SK-N-SH (cell line): Measurements from ENCODE around the gene CHTF18. TPM values are rescaled to one million over a fixed set of nuclear protein-coding genes. Genes with fewer than 3 reads are reported as not detected.

Experiments
- CTCF ChIA-PET: fragments of 300-600, 350-600 bp; formaldehyde crosslinking; extraction: SDS; loops from one replicate; lab custom pipeline; 2021; lab: Yijun Ruan, JAX
- POLR2A ChIA-PET: fragments of 350-600 bp; sonication (Branson Sonifier 250); formaldehyde crosslinking; extraction: SDS; loops from one replicate; lab custom pipeline; 2020; ENCODE audit warnings: antibody characterized with exemption, inconsistent platforms; lab: Yijun Ruan, JAX
- DNase-seq: peaks from one replicate; pipeline ENCODE4 v3.0.0; 2012
- H2AFZ ChIP-seq: fragments of 200-600 bp; sonication (generic); 2 replicates; pipeline ENCODE4 v1.8.1; 2016; ENCODE audit warnings: antibody characterized with exemption, mild to moderate bottlenecking, low read depth
- H3F3A ChIP-seq: fragments of 200-600 bp; sonication (generic); replicated peaks from 2 replicates; pipeline ENCODE3; 2016; ENCODE audit warnings: antibody characterized with exemption, mild to moderate bottlenecking; ENCODE audit not compliant: insufficient read depth
- H3K27ac ChIP-seq, 2 experiments: fragments of 200-500 bp in 1 of 2; fragments of 200-600 bp in 1 of 2; sonication (Bioruptor generic) in 1 of 2; sonication (generic), shearing (Covaris generic) in 1 of 2; 2 replicates each; pipeline versions ENCODE4 v1.5.1 to v1.6.1; 2014 to 2016; ENCODE audit warnings: low read depth in 2 of 2, inconsistent platforms in 1 of 2, low read length in 1 of 2, mild to moderate bottlenecking in 1 of 2, mixed read lengths in 1 of 2
- H3K27me3 ChIP-seq: fragments of 200-600 bp; sonication (generic), shearing (Covaris generic); 2 replicates; pipeline ENCODE4 v1.6.1; 2016; ENCODE audit warnings: mixed run types; ENCODE audit not compliant: insufficient read depth
- H3K36me3 ChIP-seq, 2 experiments: fragments of 200-500 bp in 1 of 2; fragments of 200-600 bp in 1 of 2; sonication (Bioruptor generic) in 1 of 2; sonication (generic) in 1 of 2; replicated peaks in 1 of 2; 2 replicates each; pipeline versions ENCODE3 to v1.5.1; 2014 to 2016; ENCODE audit warnings: low read length in 1 of 2, mild to moderate bottlenecking in 1 of 2; ENCODE audit not compliant: insufficient read depth in 2 of 2, control insufficient read depth in 1 of 2
- H3K4me1 ChIP-seq, 2 experiments: fragments of 200-500 bp in 1 of 2; fragments of 200-600 bp in 1 of 2; sonication (Bioruptor generic) in 1 of 2; sonication (generic), shearing (Covaris generic) in 1 of 2; 2 replicates each; pipeline versions ENCODE4 v1.5.1 to v1.6.1; 2014 to 2016; ENCODE audit warnings: low read depth in 1 of 2, low read length in 1 of 2, mixed run types in 1 of 2; ENCODE audit not compliant: insufficient read depth in 2 of 2, control insufficient read depth in 1 of 2
- H3K4me2 ChIP-seq: fragments of 200-600 bp; sonication (generic), shearing (Covaris generic); 2 replicates; pipeline ENCODE4 v1.6.1; 2017; ENCODE audit warnings: mixed run types
- H3K4me3 ChIP-seq, 2 experiments: fragments of 200-500 bp in 1 of 2; fragments of 200-600 bp in 1 of 2; sonication (Bioruptor generic) in 1 of 2; sonication (generic), shearing (Covaris generic) in 1 of 2; 2 replicates each; pipeline versions ENCODE4 v1.5.1 to v1.8.1; 2014 to 2016; ENCODE audit warnings: low read depth in 2 of 2, inconsistent platforms in 1 of 2, low read length in 1 of 2, mild to moderate bottlenecking in 1 of 2, mixed read lengths in 1 of 2, moderate library complexity in 1 of 2
- H3K79me2 ChIP-seq: fragments of 200-600 bp; sonication (generic); 2 replicates; pipeline ENCODE4 v1.8.1; 2017; ENCODE audit warnings: mild to moderate bottlenecking; ENCODE audit not compliant: insufficient read depth
- H3K9ac ChIP-seq: fragments of 200-600 bp; sonication (generic); 2 replicates; pipeline ENCODE4 v1.6.1; 2017; ENCODE audit warnings: mixed run types
- H3K9me2 ChIP-seq: fragments of 200-600 bp; sonication (generic); 2 replicates; pipeline ENCODE4 v1.6.1; 2017; ENCODE audit warnings: mixed run types
- H3K9me3 ChIP-seq: fragments of 200-600 bp; sonication (generic); 2 replicates; pipeline ENCODE4 v1.6.1; 2017; ENCODE audit warnings: mixed run types, mild to moderate bottlenecking, moderate library complexity
- H4K20me1 ChIP-seq: fragments of 200-600 bp; sonication (generic); 2 replicates; pipeline ENCODE4 v1.6.1; 2017; ENCODE audit warnings: mild to moderate bottlenecking, mixed run types; ENCODE audit not compliant: insufficient read depth
- ELF1 ChIP-seq: IDR thresholded peaks from 2 replicates; pipeline ENCODE4 v1.4.0; 2012
- EP300 ChIP-seq, 2 experiments: IDR thresholded peaks; 2 replicates each; pipeline versions ENCODE4 v1.4.0 to v1.6.1; 2012; ENCODE audit warnings: borderline replicate concordance in 1 of 2, low read depth in 1 of 2, low read length in 1 of 2
- EZH2phosphoT487 ChIP-seq: fragments of 200-600 bp; sonication (generic); IDR thresholded peaks from 2 replicates; pipeline ENCODE4 v1.6.1; 2017; ENCODE audit warnings: low read depth, mixed run types, mild to moderate bottlenecking, antibody characterized with exemption, moderate library complexity, borderline replicate concordance
- FOSL2 ChIP-seq: IDR thresholded peaks from 2 replicates; pipeline ENCODE4 v1.4.0; 2012; ENCODE audit warnings: low read depth, mild to moderate bottlenecking, moderate library complexity, borderline replicate concordance
- FOXJ3 ChIP-seq: sonication (generic); formaldehyde crosslinking; IDR thresholded peaks from 2 replicates; pipeline ENCODE4 v1.5.1; 2020; ENCODE audit warnings: mild to moderate bottlenecking, missing genetic modification reagents
- FOXM1 ChIP-seq: IDR thresholded peaks from 2 replicates; pipeline ENCODE4 v1.4.0; 2012; ENCODE audit warnings: low read depth, mild to moderate bottlenecking
- GABPA ChIP-seq: IDR thresholded peaks from 2 replicates; pipeline ENCODE4 v1.4.0; 2012; ENCODE audit warnings: low read depth, mild to moderate bottlenecking
- GATA2 ChIP-seq: sonication (generic); formaldehyde crosslinking; IDR thresholded peaks from 2 replicates; pipeline ENCODE4 v1.5.0; 2020; ENCODE audit warnings: mild to moderate bottlenecking, missing genetic modification reagents
- IRF3 ChIP-seq: fragments of 150-350 bp; IDR thresholded peaks from 2 replicates; pipeline ENCODE4 v1.6.1; 2016; ENCODE audit warnings: mild to moderate bottlenecking, low read depth, low read length
- MAX ChIP-seq: IDR thresholded peaks from 2 replicates; pipeline ENCODE4 v1.4.0; 2012; ENCODE audit warnings: low read depth
- MEF2A ChIP-seq: IDR thresholded peaks from 2 replicates; pipeline ENCODE4 v1.4.0; 2012; ENCODE audit warnings: low read depth, borderline replicate concordance
- MXI1 ChIP-seq: IDR thresholded peaks from 2 replicates; pipeline ENCODE4 v1.6.1; 2012; ENCODE audit warnings: mild to moderate bottlenecking, low read depth, low read length, improper control_type of control experiment
- NFIC ChIP-seq: IDR thresholded peaks from 2 replicates; pipeline ENCODE4 v1.4.0; 2012; ENCODE audit warnings: borderline replicate concordance
- RFX5 ChIP-seq: IDR thresholded peaks from 2 replicates; pipeline ENCODE4 v1.6.1; 2012; ENCODE audit warnings: mild to moderate bottlenecking, improper control_type of control experiment, low read length
- SIN3A ChIP-seq: IDR thresholded peaks from 2 replicates; pipeline ENCODE4 v1.6.1; 2012; ENCODE audit warnings: low read depth, mild to moderate bottlenecking, low read length, moderate library complexity, borderline replicate concordance
- SMC3 ChIP-seq: IDR thresholded peaks from 2 replicates; pipeline ENCODE4 v1.6.1; 2012; ENCODE audit warnings: low read depth, low read length, improper control_type of control experiment
- TCF12 ChIP-seq: IDR thresholded peaks from 2 replicates; pipeline ENCODE4 v1.4.0; 2012
- USF2 ChIP-seq: fragments of 150-350 bp; IDR thresholded peaks from 2 replicates; pipeline ENCODE4 v1.6.1; 2017; ENCODE audit warnings: antibody characterized with exemption, low read length, low read depth, borderline replicate concordance
- YY1 ChIP-seq: IDR thresholded peaks from 2 replicates; pipeline ENCODE4 v1.4.0; 2012; ENCODE audit warnings: low read depth, mild to moderate bottlenecking
- ZBTB33 ChIP-seq: IDR thresholded peaks from 2 replicates; pipeline ENCODE4 v1.4.0; 2012; ENCODE audit warnings: low read depth, borderline replicate concordance
- WGBS: methylation state at CpG from one replicate; pipeline ENCODE4 v1.1.6; 2017; ENCODE audit warnings: low lambda C conversion rate; 5-methylcytosine and 5-hydroxymethylcytosine counted together
- polyA plus RNA-seq, 3 experiments: library from polyadenylated mRNA; depleted of rRNA; stranded (reverse); fragments of >200 nt; gene quantifications; 2 replicates each; pipeline ENCODE4 v1.2.3, GENCODE V29; 2012

Gene CHTF18
- polyA plus RNA-seq, 1 of the 3 experiments (the other 2 are of a cell fraction), result 17.7 TPM

GRCh38 chr16:842711-843560 lies 54.5 kb downstream of the CHTF18 start:
- Histone ChIP-seq H3K27me3 (peaks cover 76% of the 10 kb centered on the region), H4K20me1 (no peaks in the 10 kb centered on the region), H3K36me3 (no peaks in the 10 kb centered on the region), H3K27ac (no peak overlapping the region), H3K9me2 (no peaks in the 10 kb centered on the region), H3F3A (no peaks in the 10 kb centered on the region), H3K4me3 (no peak overlapping the region), H3K79me2 (no peaks in the 10 kb centered on the region), H3K4me2 (no peak overlapping the region), H2AFZ (no peak overlapping the region), H3K9me3 (no peaks in the 10 kb centered on the region), H3K4me1 (no peaks in the 10 kb centered on the region), H3K9ac (no peak overlapping the region)
- CTCF ChIA-PET, result no interaction called here
- WGBS, result 14% methylated on average over 16 of the region's 33 CpGs
- POLR2A ChIA-PET, result no interaction called here
- TF ChIP-seq EZH2phosphoT487 (no peak), FOSL2 (no peak), FOXM1 (no peak)
- DNase-seq, result no peak

GRCh38 chr16:843771-844170 lies 55.4 kb downstream of the CHTF18 start:
- Histone ChIP-seq H4K20me1 (no peaks in the 10 kb centered on the region), H3F3A (no peaks in the 10 kb centered on the region), H3K4me2 (no peak overlapping the region), H3K36me3 (no peaks in the 10 kb centered on the region), H3K27ac (no peak overlapping the region), H3K79me2 (no peaks in the 10 kb centered on the region), H3K27me3 (peaks cover 71% of the 10 kb centered on the region), H3K4me1 (no peaks in the 10 kb centered on the region), H2AFZ (no peak overlapping the region), H3K4me3 (no peak overlapping the region), H3K9ac (no peak overlapping the region), H3K9me2 (no peaks in the 10 kb centered on the region), H3K9me3 (no peaks in the 10 kb centered on the region)
- DNase-seq, result no peak
- CTCF ChIA-PET, result no interaction called here
- 39% methylated on average over 20 of the region's 20 CpGs for WGBS
- POLR2A ChIA-PET, result no interaction called here
- no peak for TF ChIP-seq EP300 (IDR thresholded peaks at IDR 0.05; ENCODE audit: borderline replicate concordance in 1 of 2, low read depth in 1 of 2, low read length in 1 of 2)
- no peak for TF ChIP-seq MEF2A
- no peak for TF ChIP-seq MAX
- no peak for TF ChIP-seq SMC3
- TF ChIP-seq YY1, result no peak
- no peak for TF ChIP-seq RFX5
- no peak for TF ChIP-seq FOXJ3 (CRISPR knock-in tag)
- no peak for TF ChIP-seq ELF1
- no peak for TF ChIP-seq TCF12
- no peak for TF ChIP-seq MXI1
- no peak for TF ChIP-seq NFIC
- TF ChIP-seq GATA2, result no peak
- TF ChIP-seq USF2, result no peak
- no peak for TF ChIP-seq ZBTB33
- TF ChIP-seq IRF3, result no peak
- TF ChIP-seq GABPA, result no peak
- no peak for TF ChIP-seq SIN3A
